Right atrium auricular region (tissue), 2 donors: ENCODE measurements around the gene IGFN1. TPM values are rescaled to one million over a fixed set of nuclear protein-coding genes. Genes with fewer than 3 reads are reported as not detected.
A peak's percentile ranks its signal among the peaks of the same experiment; 100 is the strongest.

ENCODE experiments used
- DNase-seq: peaks from one replicate; pipeline ENCODE4 v3.0.0-alpha.2; 2019; ENCODE audit warnings: low spot score
- H3K27ac ChIP-seq, 2 donors: fragments of 200-600 bp; sonication (generic); 1 replicate in 1 of 2; 2 replicates in 1 of 2; pipeline ENCODE4 v1.5.1; 2016 to 2019
- H3K27me3 ChIP-seq, 2 donors: fragments of 200-600 bp; sonication (generic); one replicate each; pipeline versions ENCODE4 v1.5.1 to v1.6.0; 2017 to 2019
- H3K36me3 ChIP-seq: fragments of 200-600 bp; sonication (generic); one replicate; pipeline ENCODE4 v1.5.1; 2016
- H3K4me1 ChIP-seq, 2 donors: fragments of 200-600 bp; sonication (generic); one replicate each; pipeline versions ENCODE4 v1.5.1 to v1.6.0; 2017 to 2019
- H3K4me3 ChIP-seq, 2 donors: fragments of 200-600 bp; sonication (generic); 1 replicate in 1 of 2; 2 replicates in 1 of 2; pipeline ENCODE4 v1.5.1; 2017 to 2019; ENCODE audit warnings: mild to moderate bottlenecking in 1 of 2, moderate library complexity in 1 of 2
- H3K9me3 ChIP-seq, 2 donors: fragments of 200-600 bp; sonication (generic); one replicate each; pipeline ENCODE4 v1.5.1; 2019
- total RNA-seq, 2 donors: library from RNA; depleted of rRNA; stranded (reverse); fragments of >200 nt; gene quantifications; one replicate each; pipeline ENCODE4 v1.1.0, GENCODE V29; 2016
- TF ChIP-seq, protein P1 (sequence below), 2 donors: fragments of 200-600 bp; sonication (generic); IDR thresholded peaks; one replicate each; pipeline ENCODE4 v1.5.1; 2019; ENCODE audit warnings: antibody characterized with exemption in 2 of 2

The IGFN1 gene
- total RNA-seq, 2 donors from 2014 or later = not detected

DNA sequence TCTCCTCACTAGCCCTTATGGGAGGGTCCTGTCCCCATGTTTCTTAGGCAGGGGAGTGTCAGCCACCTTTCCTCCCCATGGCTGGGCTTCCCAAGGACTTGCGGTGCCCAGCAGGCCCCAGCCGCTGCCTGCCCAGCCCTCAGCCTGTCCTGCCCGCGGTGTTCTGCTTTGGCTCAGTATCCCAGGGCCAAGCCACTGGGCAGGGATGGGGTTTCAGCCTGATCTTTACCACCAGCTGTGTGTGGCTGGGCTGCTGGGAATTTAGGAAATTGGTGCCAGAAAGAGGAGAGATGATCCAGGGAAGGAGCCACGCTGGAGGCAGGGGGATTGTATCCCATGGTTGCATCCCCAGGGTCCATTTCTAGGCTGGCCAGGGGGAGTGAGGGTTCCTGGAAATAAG, 6.9 kb upstream of the IGFN1 start:
- peaks cover 0 to 11% of the 10 kb centered on the region in 2 donors for H3K4me1 ChIP-seq
- H3K4me3 ChIP-seq = no peak overlapping the region
- H3K27me3 ChIP-seq = no peaks in the 10 kb centered on the region
- H3K9me3 ChIP-seq = no peaks in the 10 kb centered on the region
- H3K36me3 ChIP-seq = no peaks in the 10 kb centered on the region
- H3K27ac ChIP-seq = peak overlapping the region in 1 of 2 donors; percentile 70
- TF ChIP-seq, protein P1, sequence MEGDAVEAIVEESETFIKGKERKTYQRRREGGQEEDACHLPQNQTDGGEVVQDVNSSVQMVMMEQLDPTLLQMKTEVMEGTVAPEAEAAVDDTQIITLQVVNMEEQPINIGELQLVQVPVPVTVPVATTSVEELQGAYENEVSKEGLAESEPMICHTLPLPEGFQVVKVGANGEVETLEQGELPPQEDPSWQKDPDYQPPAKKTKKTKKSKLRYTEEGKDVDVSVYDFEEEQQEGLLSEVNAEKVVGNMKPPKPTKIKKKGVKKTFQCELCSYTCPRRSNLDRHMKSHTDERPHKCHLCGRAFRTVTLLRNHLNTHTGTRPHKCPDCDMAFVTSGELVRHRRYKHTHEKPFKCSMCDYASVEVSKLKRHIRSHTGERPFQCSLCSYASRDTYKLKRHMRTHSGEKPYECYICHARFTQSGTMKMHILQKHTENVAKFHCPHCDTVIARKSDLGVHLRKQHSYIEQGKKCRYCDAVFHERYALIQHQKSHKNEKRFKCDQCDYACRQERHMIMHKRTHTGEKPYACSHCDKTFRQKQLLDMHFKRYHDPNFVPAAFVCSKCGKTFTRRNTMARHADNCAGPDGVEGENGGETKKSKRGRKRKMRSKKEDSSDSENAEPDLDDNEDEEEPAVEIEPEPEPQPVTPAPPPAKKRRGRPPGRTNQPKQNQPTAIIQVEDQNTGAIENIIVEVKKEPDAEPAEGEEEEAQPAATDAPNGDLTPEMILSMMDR (IDR thresholded peaks at IDR 0.05) = no peak
- DNase-seq = no peak

DNA sequence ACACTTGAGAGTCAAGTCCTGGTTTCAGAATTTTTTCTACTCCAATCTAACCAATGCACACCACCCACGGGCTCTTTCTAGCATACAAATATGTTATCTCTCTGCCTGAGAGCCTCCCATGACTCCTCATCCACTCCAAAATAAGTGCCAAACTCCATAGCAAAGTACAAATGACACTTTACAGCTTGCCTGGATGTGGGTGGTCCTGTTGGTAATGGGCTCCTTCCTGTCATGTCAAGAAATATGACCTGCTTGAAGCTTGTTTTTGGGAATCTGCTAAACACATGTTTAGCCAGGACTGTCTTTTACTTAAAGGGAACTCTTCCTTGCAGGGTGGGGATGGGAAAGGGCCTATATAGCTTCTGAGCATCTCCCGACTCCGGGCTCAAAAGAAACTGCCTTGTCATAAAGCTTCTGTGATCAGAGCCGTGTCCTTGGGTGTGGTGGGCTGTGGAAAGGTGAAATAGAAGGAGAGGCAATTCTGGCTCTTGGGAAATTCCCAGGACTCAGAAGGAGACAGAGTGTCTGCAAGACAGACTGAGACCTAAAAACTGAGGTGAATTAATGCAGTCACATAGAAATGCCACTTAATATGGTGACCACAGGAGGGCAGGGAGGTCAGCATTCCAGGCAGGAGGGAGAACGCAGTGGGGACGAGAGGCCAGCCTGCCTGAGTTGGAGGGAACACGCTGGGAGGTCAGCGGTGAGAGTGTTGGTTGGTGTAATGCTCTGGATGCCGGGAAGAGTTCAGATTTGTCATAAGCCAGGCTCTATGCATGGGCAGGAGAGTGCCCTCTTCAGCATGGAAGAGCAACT, 6.1 kb upstream of the IGFN1 start:
- Histone ChIP-seq H3K36me3 (no peaks in the 10 kb centered on the region), H3K27me3 (no peaks in the 10 kb centered on the region), H3K9me3 (no peaks in the 10 kb centered on the region), H3K4me3 (no peak overlapping the region), H3K4me1 (peaks cover 0 to 11% of the 10 kb centered on the region in 2 donors), H3K27ac (peak overlapping the region; percentile 6 to 70)
- DNase-seq = peak; percentile 62
- TF ChIP-seq, protein P1 (IDR thresholded peaks at IDR 0.05) = peak; percentile 35 to 64

DNA sequence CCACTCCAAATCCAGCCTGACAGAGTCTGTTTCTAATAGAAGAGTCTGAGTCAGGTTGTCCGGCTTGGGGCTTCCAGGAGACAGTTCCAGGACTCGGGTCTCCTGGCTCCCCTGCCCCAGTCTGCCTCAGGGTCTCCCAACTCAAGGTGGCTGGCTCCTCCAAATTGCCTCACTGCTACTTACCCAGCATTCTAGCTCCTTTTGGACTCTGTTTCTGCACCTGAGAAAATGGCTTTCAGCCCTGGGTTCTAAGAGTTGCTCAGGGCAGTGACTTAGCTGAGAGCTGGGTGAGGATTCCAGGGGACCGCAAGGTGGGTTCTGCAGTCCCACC, 5.5 kb upstream of the IGFN1 start:
- no peak overlapping the region for H3K4me3 ChIP-seq
- no peak for DNase-seq
- peaks cover 0 to 11% of the 10 kb centered on the region in 2 donors for H3K4me1 ChIP-seq
- TF ChIP-seq, protein P1 (IDR thresholded peaks at IDR 0.05) = no peak
- H3K27ac ChIP-seq = peak overlapping the region; percentile 1 to 6
- no peaks in the 10 kb centered on the region for H3K36me3 ChIP-seq
- H3K27me3 ChIP-seq = no peaks in the 10 kb centered on the region
- H3K9me3 ChIP-seq = no peaks in the 10 kb centered on the region

GRCh38 chr1:201185527-201186128, 5.0 kb upstream of the IGFN1 start:
- H3K4me1 ChIP-seq = peaks cover 0 to 11% of the 10 kb centered on the region in 2 donors
- H3K27ac ChIP-seq = no peak overlapping the region
- no peak overlapping the region for H3K4me3 ChIP-seq
- H3K27me3 ChIP-seq = no peaks in the 10 kb centered on the region
- H3K36me3 ChIP-seq = no peaks in the 10 kb centered on the region
- TF ChIP-seq, protein P1 (IDR thresholded peaks at IDR 0.05) = no peak
- DNase-seq = no peak
- H3K9me3 ChIP-seq = no peaks in the 10 kb centered on the region

DNA sequence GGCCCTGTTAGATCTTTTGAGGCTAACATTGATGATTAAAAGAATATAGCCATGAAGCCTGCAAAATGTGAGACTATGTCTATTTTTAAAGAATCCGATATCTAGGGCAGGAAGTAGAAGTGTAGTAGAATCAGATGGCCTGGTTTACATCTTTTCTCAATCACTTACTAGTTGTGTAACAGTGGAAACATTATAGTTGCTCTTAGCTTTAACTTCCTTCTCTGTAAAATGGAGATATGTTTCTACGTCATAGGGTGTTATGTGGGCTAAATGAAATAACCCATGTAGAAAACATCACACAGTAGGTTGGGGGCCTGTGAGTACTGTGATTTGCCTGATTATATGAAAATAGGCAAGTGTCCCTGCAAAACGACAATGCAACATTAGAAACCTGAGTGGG, 4.4 kb upstream of the IGFN1 start:
- TF ChIP-seq, protein P1 (IDR thresholded peaks at IDR 0.05) = no peak
- Histone ChIP-seq H3K9me3 (no peaks in the 10 kb centered on the region), H3K27ac (no peak overlapping the region), H3K4me1 (peaks cover 0 to 11% of the 10 kb centered on the region in 2 donors), H3K27me3 (no peaks in the 10 kb centered on the region), H3K36me3 (no peaks in the 10 kb centered on the region), H3K4me3 (no peak overlapping the region)
- DNase-seq = no peak
